Caco-2 (cell line): ENCODE data around the gene CDKL4. TPM values are rescaled to one million over a fixed set of nuclear protein-coding genes. Genes with fewer than 3 reads are reported as not detected.
A peak's percentile ranks its signal among the peaks of the same experiment; 100 is the strongest.
"Not testable (repeated sequence)": the region's sequence is repeated elsewhere in the genome, so short reads cannot be mapped to it uniquely, and the experiment has no call there.

Experiments
- BruUV-seq: library from RNA; stranded (reverse); fragments of 400-500 nt; replicated peaks from 2 replicates; lab custom pipeline; 2021; lab: Mats Ljungman, UMichigan
- CTCF ChIA-PET: fragments of 300-600 bp; sonication (Branson Sonifier 250); formaldehyde crosslinking; loops from one replicate; lab custom pipeline; 2022; ENCODE audit warnings: antibody characterized with exemption; lab: Charles Lee
- POLR2A ChIA-PET: fragments of 300-600 bp; sonication (Branson Sonifier 250); formaldehyde crosslinking; loops from one replicate; lab custom pipeline; 2022; ENCODE audit warnings: antibody characterized with exemption; lab: Charles Lee
- DNase-seq, 2 experiments: peaks; one replicate each; pipeline versions ENCODE4 v3.0.0 to v3.0.0-alpha.2; 2020 to 2022
- H3K27me3 ChIP-seq: replicated peaks from 2 replicates; pipeline ENCODE4 v1.6.0; 2011; ENCODE audit warnings: low read length; ENCODE audit not compliant: control insufficient read depth, insufficient read depth
- H3K36me3 ChIP-seq: 2 replicates; pipeline ENCODE4 v1.5.1; 2011; ENCODE audit warnings: low read length; ENCODE audit not compliant: control insufficient read depth, insufficient read depth
- H3K4me1 ChIP-seq: fragments of 250-450 bp; sonication (Bioruptor Pico); 2 replicates; pipeline ENCODE4 v1.5.1; 2020; ENCODE audit warnings: mild to moderate bottlenecking
- H3K4me3 ChIP-seq: 2 replicates; pipeline ENCODE4 v1.5.1; 2011; ENCODE audit warnings: low read depth, mild to moderate bottlenecking, control low read depth, low read length
- H3K9me3 ChIP-seq: fragments of 250-450 bp; sonication (Bioruptor Pico); 2 replicates; pipeline ENCODE4 v1.5.1; 2020; ENCODE audit warnings: mild to moderate bottlenecking, moderate library complexity
- H3K27ac Mint-ChIP-seq: one replicate; pipeline ENCODE4 v1.8.0; 2022; ENCODE audit warnings: mixed read lengths; ENCODE audit not compliant: unreplicated experiment
- H3K27me3 Mint-ChIP-seq: one replicate; pipeline ENCODE4 v1.8.0; 2022; ENCODE audit warnings: mixed read lengths; ENCODE audit not compliant: insufficient read depth, unreplicated experiment
- H3K36me3 Mint-ChIP-seq: one replicate; pipeline ENCODE4 v1.8.0; 2022; ENCODE audit warnings: mild to moderate bottlenecking, mixed read lengths; ENCODE audit not compliant: insufficient read depth, unreplicated experiment
- H3K4me1 Mint-ChIP-seq: one replicate; pipeline ENCODE4 v1.8.0; 2022; ENCODE audit warnings: low read depth, mixed read lengths; ENCODE audit not compliant: unreplicated experiment
- H3K4me3 Mint-ChIP-seq: one replicate; pipeline ENCODE4 v1.8.0; 2022; ENCODE audit warnings: mild to moderate bottlenecking, moderate library complexity, mixed read lengths; ENCODE audit not compliant: unreplicated experiment
- H3K9me3 Mint-ChIP-seq: one replicate; pipeline ENCODE4 v1.8.0; 2022; ENCODE audit warnings: mixed read lengths; ENCODE audit not compliant: unreplicated experiment
- intact Hi-C: fragments of 100-400 bp; cut with micrococcal nuclease; formaldehyde crosslinking; loops from one replicate; pipeline ENCODE4 v1.10.0; 2022; ENCODE audit not compliant: unreplicated experiment
- total RNA-seq: library from RNA; stranded (reverse); gene quantifications from 2 replicates; pipeline ENCODE4 v1.2.3, GENCODE V29; 2022
- TF ChIP-seq, protein P1 (sequence below), 2 experiments: fragments of 200-600 bp in 1 of 2; IDR thresholded peaks; 1 replicate in 1 of 2; 2 replicates in 1 of 2; pipeline versions ENCODE4 v1.5.1 to v1.8.0; 2011 to 2022; ENCODE audit warnings: antibody characterized with exemption in 1 of 2, control low read depth in 1 of 2, inconsistent platforms in 1 of 2, low read depth in 1 of 2, low read length in 1 of 2, mild to moderate bottlenecking in 1 of 2, moderate library complexity in 1 of 2; ENCODE audit not compliant: insufficient read depth in 1 of 2, severe bottlenecking in 1 of 2, unreplicated experiment in 1 of 2

The CDKL4 gene
- total RNA-seq, 1 experiment from 2014 or later, result 1.4 TPM

GRCh38 chr2:39140322-39140847 lies 103.4 kb downstream of the CDKL4 start:
- Mint-ChIP-seq H3K9me3 (no peaks in the 10 kb centered on the region), H3K4me3 (no peak overlapping the region), H3K4me1 (peaks cover 17% of the 10 kb centered on the region), H3K36me3 (no peaks in the 10 kb centered on the region), H3K27ac (no peak overlapping the region), H3K27me3 (no peaks in the 10 kb centered on the region)
- no TSS peak for BruUV-seq
- Histone ChIP-seq H3K9me3 (no peaks in the 10 kb centered on the region), H3K36me3 (no peaks in the 10 kb centered on the region), H3K27me3 (no peaks in the 10 kb centered on the region), H3K4me3 (no peak overlapping the region), H3K4me1 (peaks cover 23% of the 10 kb centered on the region)
- TF ChIP-seq, protein P1, sequence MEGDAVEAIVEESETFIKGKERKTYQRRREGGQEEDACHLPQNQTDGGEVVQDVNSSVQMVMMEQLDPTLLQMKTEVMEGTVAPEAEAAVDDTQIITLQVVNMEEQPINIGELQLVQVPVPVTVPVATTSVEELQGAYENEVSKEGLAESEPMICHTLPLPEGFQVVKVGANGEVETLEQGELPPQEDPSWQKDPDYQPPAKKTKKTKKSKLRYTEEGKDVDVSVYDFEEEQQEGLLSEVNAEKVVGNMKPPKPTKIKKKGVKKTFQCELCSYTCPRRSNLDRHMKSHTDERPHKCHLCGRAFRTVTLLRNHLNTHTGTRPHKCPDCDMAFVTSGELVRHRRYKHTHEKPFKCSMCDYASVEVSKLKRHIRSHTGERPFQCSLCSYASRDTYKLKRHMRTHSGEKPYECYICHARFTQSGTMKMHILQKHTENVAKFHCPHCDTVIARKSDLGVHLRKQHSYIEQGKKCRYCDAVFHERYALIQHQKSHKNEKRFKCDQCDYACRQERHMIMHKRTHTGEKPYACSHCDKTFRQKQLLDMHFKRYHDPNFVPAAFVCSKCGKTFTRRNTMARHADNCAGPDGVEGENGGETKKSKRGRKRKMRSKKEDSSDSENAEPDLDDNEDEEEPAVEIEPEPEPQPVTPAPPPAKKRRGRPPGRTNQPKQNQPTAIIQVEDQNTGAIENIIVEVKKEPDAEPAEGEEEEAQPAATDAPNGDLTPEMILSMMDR (IDR thresholded peaks at IDR 0.05; ENCODE audit: insufficient read depth in 1 of 2, low read depth in 1 of 2, low read length in 1 of 2, severe bottlenecking in 1 of 2, unreplicated experiment in 1 of 2), result no peak
- no peak for DNase-seq
- ChIA-PET CTCF (no interaction called here), POLR2A (no interaction called here)
- intact Hi-C loops, result no loop called here

DNA sequence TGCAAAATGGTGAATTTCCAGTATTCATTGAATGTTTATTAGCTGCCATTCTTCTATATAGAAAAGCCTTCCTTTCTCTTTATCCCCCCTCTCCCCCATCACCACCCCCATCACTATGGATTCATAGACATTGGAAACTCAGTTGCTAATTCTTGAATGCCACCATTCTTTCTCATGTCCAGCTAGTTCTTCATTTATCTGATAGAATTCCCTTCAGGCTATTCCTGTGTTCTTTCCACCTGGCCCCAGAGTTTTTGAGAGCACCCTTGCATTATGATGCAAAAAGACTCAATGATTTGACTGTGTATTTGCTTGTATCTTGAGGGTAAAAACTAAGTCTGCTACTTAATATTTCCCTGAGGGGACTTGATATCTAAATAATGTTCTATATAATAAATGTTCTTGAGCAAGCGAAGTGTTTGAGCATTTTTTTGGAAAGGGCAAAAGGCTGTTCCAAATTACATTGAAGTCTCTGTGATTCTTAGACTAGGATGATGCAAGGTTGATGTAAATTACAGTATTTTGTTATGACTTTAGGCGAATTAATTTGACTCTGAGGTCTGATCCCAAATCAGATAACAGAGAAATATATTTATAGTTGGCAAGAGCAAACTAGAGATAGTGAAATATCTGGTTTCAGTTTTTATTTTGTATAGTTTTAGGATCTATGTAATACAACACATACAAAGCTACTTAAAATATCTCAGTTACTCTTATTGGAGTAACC lies 104.1 kb downstream of the CDKL4 start:
- Mint-ChIP-seq H3K4me3 (no peak overlapping the region), H3K4me1 (peaks cover 17% of the 10 kb centered on the region), H3K9me3 (no peaks in the 10 kb centered on the region), H3K27ac (no peak overlapping the region), H3K27me3 (no peaks in the 10 kb centered on the region), H3K36me3 (no peaks in the 10 kb centered on the region)
- POLR2A ChIA-PET, result interaction anchor here (1.0 kb wide), 1 partner anchor 19 kb away, joined by 3 read pairs; the partner anchor contains the start of gene SOS1
- no peak for DNase-seq
- intact Hi-C loops, result loop anchor here (1.0 kb wide), 1 partner anchor 18 kb away; the partner anchor contains the start of gene SOS1
- Histone ChIP-seq H3K9me3 (no peaks in the 10 kb centered on the region), H3K36me3 (no peaks in the 10 kb centered on the region), H3K4me1 (peaks cover 23% of the 10 kb centered on the region), H3K27me3 (no peaks in the 10 kb centered on the region), H3K4me3 (no peak overlapping the region)
- no TSS peak for BruUV-seq
- TF ChIP-seq, protein P1 (IDR thresholded peaks at IDR 0.05; ENCODE audit: insufficient read depth in 1 of 2, low read depth in 1 of 2, low read length in 1 of 2, severe bottlenecking in 1 of 2, unreplicated experiment in 1 of 2), result no peak
- CTCF ChIA-PET, result no interaction called here

GRCh38 chr2:39138837-39139211 lies 104.9 kb downstream of the CDKL4 start:
- Histone ChIP-seq H3K4me1 (peaks cover 23% of the 10 kb centered on the region), H3K27me3 (no peaks in the 10 kb centered on the region), H3K4me3 (no peak overlapping the region), H3K9me3 (no peaks in the 10 kb centered on the region), H3K36me3 (no peaks in the 10 kb centered on the region)
- POLR2A ChIA-PET, result interaction anchor here (0.8 to 1.0 kb wide), 2 partner anchors 14 to 18 kb away, joined by 3 read pairs; partner anchors contain the start of gene SOS1
- BruUV-seq, result no TSS peak
- CTCF ChIA-PET, result no interaction called here
- Mint-ChIP-seq H3K9me3 (no peaks in the 10 kb centered on the region), H3K36me3 (no peaks in the 10 kb centered on the region), H3K4me3 (no peak overlapping the region), H3K27ac (no peak overlapping the region), H3K4me1 (peaks cover 17% of the 10 kb centered on the region), H3K27me3 (no peaks in the 10 kb centered on the region)
- TF ChIP-seq, protein P1 (IDR thresholded peaks at IDR 0.05; ENCODE audit: insufficient read depth in 1 of 2, low read depth in 1 of 2, low read length in 1 of 2, severe bottlenecking in 1 of 2, unreplicated experiment in 1 of 2), result no peak
- no peak for DNase-seq
- intact Hi-C loops, result loop anchor here (1.0 kb wide), 1 partner anchor 18 kb away; the partner anchor contains the start of gene SOS1

GRCh38 chr2:39138187-39138836 lies 105.5 kb downstream of the CDKL4 start:
- H3K27ac Mint-ChIP-seq, result peak overlapping the region; percentile 42
- POLR2A ChIA-PET, result interaction anchor here (0.8 kb wide), 1 partner anchor 14 kb away, joined by 3 read pairs; no protein-coding TSS in a partner anchor
- H3K4me1 Mint-ChIP-seq, result peaks cover 17% of the 10 kb centered on the region
- H3K4me3 Mint-ChIP-seq, result peak overlapping the region; percentile 34
- BruUV-seq, H3K27me3 ChIP-seq, H3K27me3 Mint-ChIP-seq, H3K36me3 ChIP-seq, CTCF ChIA-PET, H3K36me3 Mint-ChIP-seq, intact Hi-C loops, H3K4me3 ChIP-seq, H3K9me3 ChIP-seq, H3K9me3 Mint-ChIP-seq: not testable (repeated sequence)
- peak in 1 of 2 experiments; percentile 30 for DNase-seq
- H3K4me1 ChIP-seq, result peaks cover 23% of the 10 kb centered on the region
